Liver (tissue), 9 donors: Measurements from ENCODE around the gene HHAT. TPM values are rescaled to one million over a fixed set of nuclear protein-coding genes. Genes with fewer than 3 reads are reported as not detected.

Experiments used
- DNase-seq: peaks from one replicate; pipeline ENCODE4 v3.0.0-alpha.2; 2017; ENCODE audit warnings: low spot score
- H3K27ac ChIP-seq, 2 donors: one replicate each; pipeline ENCODE4 v1.7.0; 2013; ENCODE audit warnings: inconsistent platforms in 2 of 2, low read length in 2 of 2, control low read depth in 1 of 2, low read depth in 1 of 2, mild to moderate bottlenecking in 1 of 2
- H3K27me3 ChIP-seq, 4 donors: one replicate each; pipeline versions ENCODE4 v1.6.1 to v1.7.0; 2013; ENCODE audit warnings: low read length in 3 of 4, inconsistent platforms in 1 of 4, mild to moderate bottlenecking in 1 of 4, moderate library complexity in 1 of 4; ENCODE audit not compliant: control insufficient read depth in 4 of 4, insufficient read depth in 4 of 4
- H3K36me3 ChIP-seq, 4 donors: one replicate each; pipeline versions ENCODE4 v1.6.1 to v1.7.0; 2013; ENCODE audit warnings: low read length in 3 of 4, mild to moderate bottlenecking in 3 of 4, low read depth in 1 of 4, moderate library complexity in 1 of 4; ENCODE audit not compliant: control insufficient read depth in 4 of 4, insufficient read depth in 3 of 4
- H3K4me1 ChIP-seq, 4 donors: one replicate each; pipeline versions ENCODE4 v1.6.1 to v1.7.0; 2013; ENCODE audit warnings: low read length in 3 of 4, mild to moderate bottlenecking in 3 of 4, moderate library complexity in 1 of 4; ENCODE audit not compliant: control insufficient read depth in 4 of 4, insufficient read depth in 4 of 4
- H3K4me3 ChIP-seq, 3 donors: one replicate each; pipeline versions ENCODE4 v1.6.1 to v1.7.0; 2013; ENCODE audit warnings: low read length in 3 of 3, control low read depth in 1 of 3, low read depth in 1 of 3, mild to moderate bottlenecking in 1 of 3
- H3K9ac ChIP-seq, 2 donors: one replicate each; pipeline ENCODE4 v1.7.0; 2013; ENCODE audit warnings: low read length in 2 of 2, mild to moderate bottlenecking in 2 of 2, moderate library complexity in 2 of 2, control low read depth in 1 of 2, low read depth in 1 of 2
- H3K9me3 ChIP-seq, 4 donors: one replicate each; pipeline versions ENCODE4 v1.6.1 to v1.7.0; 2013; ENCODE audit warnings: low read length in 3 of 4; ENCODE audit not compliant: control insufficient read depth in 4 of 4
- ATF3 ChIP-seq: IDR thresholded peaks from 2 replicates; pipeline ENCODE4 v1.6.1; 2016; ENCODE audit warnings: antibody characterized with exemption
- EGR1 ChIP-seq, 2 donors: IDR thresholded peaks; 2 replicates each; pipeline ENCODE4 v1.6.1; 2016 to 2018; ENCODE audit warnings: antibody characterized with exemption in 2 of 2, low read depth in 2 of 2
- FOXA1 ChIP-seq: IDR thresholded peaks from 2 replicates; pipeline ENCODE4 v1.6.1; 2016; ENCODE audit warnings: antibody characterized with exemption
- FOXA2 ChIP-seq: IDR thresholded peaks from 2 replicates; pipeline ENCODE4 v1.6.1; 2016; ENCODE audit warnings: antibody characterized with exemption
- GABPA ChIP-seq, 2 donors: IDR thresholded peaks in 1 of 2; conservative IDR thresholded peaks in 1 of 2; 2 replicates each; pipeline ENCODE4 v1.6.1; 2016; ENCODE audit warnings: antibody characterized with exemption in 2 of 2, mild to moderate bottlenecking in 1 of 2, moderate library complexity in 1 of 2
- HNF4A ChIP-seq, 2 donors: conservative IDR thresholded peaks; 2 replicates each; pipeline ENCODE4 v1.6.1; 2016; ENCODE audit warnings: antibody characterized with exemption in 2 of 2, mild to moderate bottlenecking in 2 of 2
- HNF4G ChIP-seq: IDR thresholded peaks from 2 replicates; pipeline ENCODE4 v1.6.1; 2016; ENCODE audit warnings: antibody characterized with exemption
- JUND ChIP-seq, 2 donors: IDR thresholded peaks; 2 replicates each; pipeline ENCODE4 v1.6.1; 2016; ENCODE audit warnings: antibody characterized with exemption in 2 of 2
- NR2F2 ChIP-seq: IDR thresholded peaks from 2 replicates; pipeline ENCODE4 v1.6.1; 2016; ENCODE audit warnings: antibody characterized with exemption
- RAD21 ChIP-seq, 2 donors: IDR thresholded peaks; 2 replicates each; pipeline ENCODE4 v1.6.1; 2016; ENCODE audit warnings: antibody characterized with exemption in 2 of 2, mild to moderate bottlenecking in 2 of 2
- RXRA ChIP-seq, 2 donors: IDR thresholded peaks; 2 replicates each; pipeline ENCODE4 v1.6.1; 2017 to 2018; ENCODE audit warnings: antibody characterized with exemption in 2 of 2, mild to moderate bottlenecking in 1 of 2
- SP1 ChIP-seq: IDR thresholded peaks from 2 replicates; pipeline ENCODE4 v1.6.1; 2018; ENCODE audit warnings: antibody characterized with exemption, mild to moderate bottlenecking
- YY1 ChIP-seq: IDR thresholded peaks from 2 replicates; pipeline ENCODE4 v1.6.1; 2016; ENCODE audit warnings: antibody characterized with exemption, mild to moderate bottlenecking
- ZBTB33 ChIP-seq: IDR thresholded peaks from 2 replicates; pipeline ENCODE4 v1.6.1; 2016; ENCODE audit warnings: antibody characterized with exemption
- WGBS: extraction: QIAGEN DNeasy Blood & Tissue Kit; methylation state at CpG from one replicate; pipeline ENCODE4 v1.1.7; 2013; 5-methylcytosine and 5-hydroxymethylcytosine counted together
- polyA plus RNA-seq, 2 donors: library from polyadenylated mRNA; stranded (reverse) in 1 of 2; unstranded in 1 of 2; fragments of 200-250 nt in 1 of 2; fragments of >200 nt in 1 of 2; fragmentation: Nextera tagmentation in 1 of 2; extraction: Ambion mirVana in 1 of 2; gene quantifications; one replicate each; pipeline versions ENCODE4 v1.2.1 to v1.2.3, GENCODE V29; 2013 to 2015
- total RNA-seq, 2 donors: library from RNA; depleted of rRNA; stranded (reverse); fragments of >200 nt; gene quantifications; one replicate each; pipeline ENCODE4 v1.2.3, GENCODE V29; 2014
- TF ChIP-seq, protein P1 (sequence below): IDR thresholded peaks from 2 replicates; pipeline ENCODE4 v1.6.1; 2016; ENCODE audit warnings: antibody characterized with exemption, mild to moderate bottlenecking
- TF ChIP-seq, protein P2 (sequence below): IDR thresholded peaks from 2 replicates; pipeline ENCODE4 v1.6.1; 2016; ENCODE audit warnings: antibody characterized with exemption
- donor health status: healthy.
- donor health status: healthy.
- donor health status: healthy.
- donor health status: healthy.
- donor health status: healthy.

The HHAT gene
- total and polyA plus RNA-seq, 4 donors: 1.3 to 2.2 (median 1.6) TPM

DNA sequence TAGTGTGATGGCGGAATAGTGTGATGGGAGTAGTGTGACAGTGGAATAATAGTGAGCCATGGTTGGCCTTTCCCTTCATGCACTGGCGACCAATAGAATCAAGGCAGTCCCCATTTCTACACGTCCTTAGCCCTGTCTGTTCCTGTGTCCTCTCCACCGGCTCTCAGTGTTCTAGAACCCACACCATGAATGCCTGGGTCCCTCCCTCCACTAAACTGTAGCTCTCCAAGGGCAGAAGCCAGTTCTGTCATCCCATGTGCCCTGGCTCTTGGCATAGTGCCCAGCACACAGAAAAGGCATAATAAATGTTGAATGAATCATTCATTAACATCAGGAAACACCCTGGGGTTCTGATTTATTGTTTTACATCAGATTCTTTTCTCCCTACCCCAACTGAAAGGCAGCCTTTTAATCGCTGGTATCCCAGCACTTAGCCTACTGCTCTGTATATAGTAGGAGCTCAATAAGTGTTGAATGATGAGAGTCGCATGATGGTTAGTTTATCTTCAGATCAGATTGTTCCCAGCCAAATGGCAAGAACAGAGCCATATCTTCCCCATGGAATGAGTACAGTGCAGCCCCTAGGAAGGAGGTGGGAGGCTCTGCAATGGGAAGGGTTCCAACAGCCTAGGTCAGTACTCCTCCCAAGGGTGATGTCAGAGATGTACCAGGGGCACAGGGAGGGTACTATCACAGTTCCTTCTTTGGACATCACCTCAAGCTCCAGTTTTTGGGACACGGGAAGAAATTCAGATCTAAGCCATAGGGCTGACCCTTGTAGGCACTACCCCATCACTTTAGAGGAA, 325.7 kb downstream of the HHAT start:
- Histone ChIP-seq H3K36me3 (no peaks in the 10 kb centered on the region), H3K4me3 (no peak overlapping the region), H3K9me3 (no peaks in the 10 kb centered on the region), H3K27ac (no peak overlapping the region), H3K4me1 (no peaks in the 10 kb centered on the region), H3K9ac (no peak overlapping the region), H3K27me3 (no peaks in the 10 kb centered on the region)
- WGBS: 90% methylated on average over 7 of the region's 7 CpGs
- no peak for DNase-seq
- TF ChIP-seq HNF4A (conservative IDR thresholded peaks at IDR 0.05): no peak
- TF ChIP-seq, protein P1, sequence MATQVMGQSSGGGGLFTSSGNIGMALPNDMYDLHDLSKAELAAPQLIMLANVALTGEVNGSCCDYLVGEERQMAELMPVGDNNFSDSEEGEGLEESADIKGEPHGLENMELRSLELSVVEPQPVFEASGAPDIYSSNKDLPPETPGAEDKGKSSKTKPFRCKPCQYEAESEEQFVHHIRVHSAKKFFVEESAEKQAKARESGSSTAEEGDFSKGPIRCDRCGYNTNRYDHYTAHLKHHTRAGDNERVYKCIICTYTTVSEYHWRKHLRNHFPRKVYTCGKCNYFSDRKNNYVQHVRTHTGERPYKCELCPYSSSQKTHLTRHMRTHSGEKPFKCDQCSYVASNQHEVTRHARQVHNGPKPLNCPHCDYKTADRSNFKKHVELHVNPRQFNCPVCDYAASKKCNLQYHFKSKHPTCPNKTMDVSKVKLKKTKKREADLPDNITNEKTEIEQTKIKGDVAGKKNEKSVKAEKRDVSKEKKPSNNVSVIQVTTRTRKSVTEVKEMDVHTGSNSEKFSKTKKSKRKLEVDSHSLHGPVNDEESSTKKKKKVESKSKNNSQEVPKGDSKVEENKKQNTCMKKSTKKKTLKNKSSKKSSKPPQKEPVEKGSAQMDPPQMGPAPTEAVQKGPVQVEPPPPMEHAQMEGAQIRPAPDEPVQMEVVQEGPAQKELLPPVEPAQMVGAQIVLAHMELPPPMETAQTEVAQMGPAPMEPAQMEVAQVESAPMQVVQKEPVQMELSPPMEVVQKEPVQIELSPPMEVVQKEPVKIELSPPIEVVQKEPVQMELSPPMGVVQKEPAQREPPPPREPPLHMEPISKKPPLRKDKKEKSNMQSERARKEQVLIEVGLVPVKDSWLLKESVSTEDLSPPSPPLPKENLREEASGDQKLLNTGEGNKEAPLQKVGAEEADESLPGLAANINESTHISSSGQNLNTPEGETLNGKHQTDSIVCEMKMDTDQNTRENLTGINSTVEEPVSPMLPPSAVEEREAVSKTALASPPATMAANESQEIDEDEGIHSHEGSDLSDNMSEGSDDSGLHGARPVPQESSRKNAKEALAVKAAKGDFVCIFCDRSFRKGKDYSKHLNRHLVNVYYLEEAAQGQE: no peak
- TF ChIP-seq JUND (IDR thresholded peaks at IDR 0.05): no peak
- no peak for TF ChIP-seq SP1
- no peak for TF ChIP-seq GABPA (IDR thresholded peaks at IDR 0.05 in 1 of 2, conservative IDR thresholded peaks at IDR 0.05 in 1 of 2)
- no peak for TF ChIP-seq EGR1 (IDR thresholded peaks at IDR 0.05; ENCODE audit: low read depth in 2 of 2)
- TF ChIP-seq YY1: no peak
- TF ChIP-seq ATF3: no peak
- no peak for TF ChIP-seq FOXA2
- TF ChIP-seq, protein P2, sequence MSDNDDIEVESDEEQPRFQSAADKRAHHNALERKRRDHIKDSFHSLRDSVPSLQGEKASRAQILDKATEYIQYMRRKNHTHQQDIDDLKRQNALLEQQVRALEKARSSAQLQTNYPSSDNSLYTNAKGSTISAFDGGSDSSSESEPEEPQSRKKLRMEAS: no peak

- no peak for TF ChIP-seq ZBTB33
- TF ChIP-seq FOXA1: no peak
- no peak for TF ChIP-seq ATF3
- no peak for TF ChIP-seq RXRA (IDR thresholded peaks at IDR 0.05)
- no peak for TF ChIP-seq RAD21 (IDR thresholded peaks at IDR 0.05)
- TF ChIP-seq, protein P1: no peak
- no peak for TF ChIP-seq YY1
- no peak for TF ChIP-seq FOXA2
- no peak for TF ChIP-seq SP1
- no peak for TF ChIP-seq NR2F2
- TF ChIP-seq HNF4G: no peak
- TF ChIP-seq, protein P2: no peak
- Histone ChIP-seq H3K4me3 (no peak overlapping the region), H3K9me3 (no peaks in the 10 kb centered on the region), H3K27ac (no peak overlapping the region), H3K27me3 (no peaks in the 10 kb centered on the region), H3K9ac (no peak overlapping the region), H3K36me3 (no peaks in the 10 kb centered on the region), H3K4me1 (no peaks in the 10 kb centered on the region)
- DNase-seq: no peak
- WGBS: 83% methylated on average over 7 of the region's 7 CpGs
Measured at GRCh38 chr1:210655511-210655910, 326.8 kb downstream of the HHAT start.
